Ishikawa (cell line): Measurements from ENCODE around the gene BRD9.

Experiments used
- CEBPB ChIP-seq: IDR thresholded peaks from 2 replicates; pipeline ENCODE4 v1.6.1; 2012
- CREB1 ChIP-seq: IDR thresholded peaks from 2 replicates; pipeline ENCODE4 v1.6.1; 2012; ENCODE audit warnings: low read depth
- EGR1 ChIP-seq: IDR thresholded peaks from 2 replicates; pipeline ENCODE4 v1.6.1; 2012
- EP300 ChIP-seq: IDR thresholded peaks from 2 replicates; pipeline ENCODE4 v1.6.1; 2012; ENCODE audit warnings: borderline replicate concordance
- FOXM1 ChIP-seq: IDR thresholded peaks from 2 replicates; pipeline ENCODE4 v1.6.1; 2012; ENCODE audit warnings: low read depth, borderline replicate concordance
- MAX ChIP-seq: IDR thresholded peaks from 2 replicates; pipeline ENCODE4 v1.6.1; 2012
- NFIC ChIP-seq: IDR thresholded peaks from 2 replicates; pipeline ENCODE4 v1.6.1; 2012
- RAD21 ChIP-seq: IDR thresholded peaks from 2 replicates; pipeline ENCODE4 v1.6.1; 2012; ENCODE audit warnings: low read depth
- REST ChIP-seq: IDR thresholded peaks from 2 replicates; pipeline ENCODE4 v1.6.1; 2012; ENCODE audit warnings: low read depth, mild to moderate bottlenecking
- TAF1 ChIP-seq: IDR thresholded peaks from 2 replicates; pipeline ENCODE4 v1.6.1; 2012; ENCODE audit warnings: low read depth, mild to moderate bottlenecking
- TCF12 ChIP-seq: IDR thresholded peaks from 2 replicates; pipeline ENCODE4 v1.6.1; 2012; ENCODE audit warnings: low read depth
- TEAD4 ChIP-seq: IDR thresholded peaks from 2 replicates; pipeline ENCODE4 v1.6.1; 2012
- USF1 ChIP-seq: IDR thresholded peaks from 2 replicates; pipeline ENCODE4 v1.6.1; 2012
- YY1 ChIP-seq: IDR thresholded peaks from 2 replicates; pipeline ENCODE4 v1.6.1; 2012; ENCODE audit warnings: low read depth
- ZBTB7A ChIP-seq: IDR thresholded peaks from 2 replicates; pipeline ENCODE4 v1.6.1; 2012; ENCODE audit warnings: low read depth

BRD9 gene

GRCh38 chr5:859391-859790 is 33.2 kb downstream of the BRD9 start:
- TF ChIP-seq ZBTB7A, result no peak
- TF ChIP-seq NFIC, result no peak

GRCh38 chr5:858726-859125 is 33.9 kb downstream of the BRD9 start:
- TF ChIP-seq EGR1, result no peak
- no peak for TF ChIP-seq MAX
- TF ChIP-seq USF1, result no peak
- TF ChIP-seq FOXM1, result no peak
- no peak for TF ChIP-seq EP300

GRCh38 chr5:856531-857425 is 35.8 kb downstream of the BRD9 start:
- TF ChIP-seq USF1 (no peak), RAD21 (no peak), CEBPB (no peak), NFIC (no peak), FOXM1 (no peak), TAF1 (no peak), TCF12 (no peak), YY1 (no peak), EGR1 (no peak), TEAD4 (no peak), CREB1 (no peak), REST (no peak), EP300 (no peak), MAX (no peak), ZBTB7A (no peak)

- TF ChIP-seq MAX (no peak), ZBTB7A (peak; percentile 84)
Measured at GRCh38 chr5:855771-856530, 36.6 kb downstream of the BRD9 start.

- TF ChIP-seq MAX, result no peak
- TF ChIP-seq RAD21, result no peak
- TF ChIP-seq CEBPB, result no peak
- TF ChIP-seq TAF1, result no peak
- no peak for TF ChIP-seq REST
- TF ChIP-seq YY1, result no peak
- no peak for TF ChIP-seq CREB1
- no peak for TF ChIP-seq EGR1
- no peak for TF ChIP-seq FOXM1
- no peak for TF ChIP-seq ZBTB7A
- TF ChIP-seq TEAD4, result no peak
- TF ChIP-seq USF1, result no peak
- no peak for TF ChIP-seq TCF12
- no peak for TF ChIP-seq NFIC
- TF ChIP-seq EP300, result no peak
Measured at GRCh38 chr5:854966-855743, 37.4 kb downstream of the BRD9 start.
